Activated T-cell treated with anti-CD3 and anti-CD28 coated beads, Interleukin-2, amount 50 U/mL, for 4 hours (primary cell): ENCODE measurements around the gene DPEP2. TPM values are rescaled to one million over a fixed set of nuclear protein-coding genes. Genes with fewer than 3 reads are reported as not detected.

ENCODE experiments used
- ATAC-seq, 2 donors: fragments of 200-7000 bp; cut with Tn5 transposase; one replicate each; pipeline ENCODE4 v1.10.0; 2021
- DNase-seq: peaks from one replicate; pipeline ENCODE4 v3.0.0-alpha.2; 2020
- H3K27me3 Mint-ChIP-seq: one replicate; pipeline ENCODE4 v1.8.0; 2021; ENCODE audit warnings: low read depth, mixed read lengths
- H3K36me3 Mint-ChIP-seq: one replicate; pipeline ENCODE4 v1.8.0; 2022; ENCODE audit warnings: mixed read lengths; ENCODE audit not compliant: insufficient read depth
- H3K4me1 Mint-ChIP-seq: one replicate; pipeline ENCODE4 v1.8.0; 2021; ENCODE audit warnings: low read depth, mixed read lengths
- H3K4me3 Mint-ChIP-seq: one replicate; pipeline ENCODE4 v1.8.0; 2021; ENCODE audit warnings: mild to moderate bottlenecking, moderate library complexity, mixed read lengths
- H3K9me3 Mint-ChIP-seq: one replicate; pipeline ENCODE4 v1.8.0; 2021; ENCODE audit warnings: mixed read lengths
- total RNA-seq, 3 donors: library from RNA; stranded (reverse); gene quantifications; one replicate each; pipeline ENCODE4 v1.2.1, GENCODE V29; 2021

Gene DPEP2
- total RNA-seq, 3 donors from 2014 or later: 0.47 to 0.81 (median 0.71) TPM

- Mint-ChIP-seq H3K27me3 (no peaks in the 10 kb centered on the region), H3K9me3 (no peaks in the 10 kb centered on the region), H3K4me1 (peaks cover 8% of the 10 kb centered on the region), H3K36me3 (peaks cover 14% of the 10 kb centered on the region), H3K4me3 (no peak overlapping the region)
- DNase-seq: no peak
- no peak for ATAC-seq
Measured at GRCh38 chr16:67962135-67962534, 37.1 kb downstream of the DPEP2 start.

- no peak for DNase-seq
- H3K4me1 Mint-ChIP-seq: peaks cover 2% of the 10 kb centered on the region
- H3K36me3 Mint-ChIP-seq: peaks cover 14% of the 10 kb centered on the region
- H3K27me3 Mint-ChIP-seq: no peaks in the 10 kb centered on the region
- no peak overlapping the region for H3K4me3 Mint-ChIP-seq
- no peaks in the 10 kb centered on the region for H3K9me3 Mint-ChIP-seq
- no peak for ATAC-seq
Measured at GRCh38 chr16:67961551-67961957, 37.7 kb downstream of the DPEP2 start.

DNA sequence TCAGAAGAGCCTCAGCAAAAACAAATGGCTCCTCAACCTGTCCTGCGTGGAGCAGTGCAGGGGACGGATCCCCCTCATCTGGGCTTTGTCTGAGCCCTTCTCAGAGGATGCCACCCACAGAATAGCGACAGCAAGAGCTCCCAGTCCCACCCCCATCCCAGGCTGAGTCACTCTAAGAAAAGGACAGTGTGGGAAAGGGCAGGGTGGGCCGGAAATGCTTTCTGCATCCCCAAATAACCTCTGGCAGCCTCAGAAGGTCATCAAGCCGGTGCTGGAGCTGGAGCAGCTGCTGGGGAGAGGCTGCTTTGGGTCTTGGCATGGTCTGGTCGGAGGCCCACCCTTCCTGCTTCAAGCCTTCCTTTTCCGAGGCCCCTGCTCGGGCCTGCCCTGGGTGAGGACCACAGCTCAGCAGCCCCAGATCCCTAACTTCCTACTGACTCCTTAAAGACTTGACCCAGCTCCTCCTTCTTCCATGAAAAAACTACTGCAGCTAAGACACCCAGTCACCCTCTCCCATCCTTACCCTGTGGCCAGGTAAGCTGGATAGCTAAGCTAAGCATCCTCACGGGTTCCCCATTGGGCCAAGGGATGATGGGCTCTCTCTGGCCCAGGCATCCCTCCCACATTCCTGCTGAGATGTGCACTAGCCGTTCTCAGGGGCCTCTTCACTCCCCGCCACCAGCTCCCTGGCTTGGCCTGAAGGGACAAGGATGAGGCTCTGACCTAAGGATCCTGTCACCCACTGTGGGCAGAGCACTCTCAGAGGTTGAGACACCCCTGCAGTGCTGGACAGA, 39.6 kb downstream of the DPEP2 start:
- DNase-seq (no peak), ATAC-seq (no peak)
- H3K36me3 Mint-ChIP-seq: peaks cover 14% of the 10 kb centered on the region
- H3K9me3 Mint-ChIP-seq: no peaks in the 10 kb centered on the region
- H3K4me3 Mint-ChIP-seq: no peak overlapping the region
- no peaks in the 10 kb centered on the region for H3K27me3 Mint-ChIP-seq
- no peaks in the 10 kb centered on the region for H3K4me1 Mint-ChIP-seq

- no peaks in the 10 kb centered on the region for H3K4me1 Mint-ChIP-seq
- ATAC-seq: no peak
- H3K9me3 Mint-ChIP-seq: no peaks in the 10 kb centered on the region
- H3K27me3 Mint-ChIP-seq: no peaks in the 10 kb centered on the region
- DNase-seq: no peak
- peaks cover 11% of the 10 kb centered on the region for H3K36me3 Mint-ChIP-seq
- no peak overlapping the region for H3K4me3 Mint-ChIP-seq
Measured at GRCh38 chr16:67957622-67958021, 41.7 kb downstream of the DPEP2 start.

- Mint-ChIP-seq H3K27me3 (no peaks in the 10 kb centered on the region), H3K4me1 (no peaks in the 10 kb centered on the region), H3K36me3 (peaks cover 9% of the 10 kb centered on the region), H3K9me3 (no peaks in the 10 kb centered on the region), H3K4me3 (no peak overlapping the region)
- ATAC-seq (no peak), DNase-seq (no peak)
Measured at GRCh38 chr16:67954421-67955196, 44.7 kb downstream of the DPEP2 start.

DNA sequence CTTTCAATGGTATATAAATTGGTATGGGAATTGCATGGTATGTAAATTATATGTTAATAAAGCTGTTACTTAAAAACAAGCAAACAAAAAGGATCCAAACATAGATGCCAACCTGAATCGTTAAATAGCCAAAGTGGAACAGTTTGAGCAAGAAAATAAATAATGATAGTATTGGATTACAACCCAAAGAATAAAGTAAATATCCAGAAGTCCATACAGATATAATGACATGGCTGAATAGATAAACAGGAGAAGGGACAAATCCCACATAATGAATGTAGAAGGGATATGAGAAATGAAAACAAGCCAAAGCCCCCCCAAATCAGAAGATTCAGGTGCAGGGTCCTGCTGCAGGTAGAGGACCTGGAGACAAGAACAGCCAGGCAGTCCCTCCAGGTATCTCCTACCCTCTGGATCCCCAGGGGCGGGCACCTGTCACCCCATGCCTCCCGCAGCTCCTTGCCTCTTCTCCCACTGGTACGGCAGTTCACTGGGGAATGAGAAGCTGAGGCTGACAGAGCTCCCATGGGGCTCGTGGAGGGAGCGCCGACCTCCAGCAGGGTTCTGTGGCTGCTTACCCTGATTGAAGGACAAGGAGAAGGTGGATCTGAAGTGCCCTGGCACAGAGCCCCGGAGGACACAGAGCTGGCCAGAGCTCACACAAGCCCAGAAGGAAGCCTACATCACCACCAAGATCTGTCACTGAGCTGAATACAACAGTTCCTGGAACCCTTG, 45.5 kb downstream of the DPEP2 start:
- DNase-seq (no peak), ATAC-seq (no peak)
- Mint-ChIP-seq H3K36me3 (peaks cover 9% of the 10 kb centered on the region), H3K4me3 (no peak overlapping the region), H3K4me1 (no peaks in the 10 kb centered on the region), H3K27me3 (no peaks in the 10 kb centered on the region), H3K9me3 (no peaks in the 10 kb centered on the region)

DNA sequence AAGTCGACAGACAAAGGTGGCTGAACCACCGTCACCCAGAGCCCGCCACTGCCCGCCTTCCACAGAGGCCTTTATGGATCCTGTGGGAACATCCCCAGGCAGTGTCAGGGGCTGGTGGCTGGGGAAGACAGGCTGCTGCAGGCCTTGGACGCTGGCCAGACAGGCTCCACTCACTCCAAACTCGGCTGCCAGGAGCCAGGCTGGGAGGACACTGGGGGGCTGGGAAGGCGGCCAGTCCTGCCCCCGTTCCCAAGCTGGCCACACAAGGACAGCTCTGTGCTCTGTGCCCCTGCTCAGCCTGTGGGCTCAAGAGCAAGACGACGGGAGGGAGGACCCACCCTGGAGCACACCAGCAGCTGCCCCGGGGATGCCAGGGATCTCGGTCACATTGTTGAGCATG, 47.8 kb downstream of the DPEP2 start:
- Mint-ChIP-seq H3K27me3 (no peaks in the 10 kb centered on the region), H3K4me1 (no peaks in the 10 kb centered on the region), H3K9me3 (no peaks in the 10 kb centered on the region), H3K4me3 (no peak overlapping the region), H3K36me3 (peaks cover 4% of the 10 kb centered on the region)
- ATAC-seq: no peak
- DNase-seq: no peak

GRCh38 chr16:67950335-67950843, 48.9 kb downstream of the DPEP2 start:
- no peaks in the 10 kb centered on the region for H3K9me3 Mint-ChIP-seq
- H3K36me3 Mint-ChIP-seq: peaks cover 4% of the 10 kb centered on the region
- no peaks in the 10 kb centered on the region for H3K27me3 Mint-ChIP-seq
- DNase-seq: no peak
- no peak overlapping the region for H3K4me3 Mint-ChIP-seq
- ATAC-seq: no peak
- H3K4me1 Mint-ChIP-seq: no peaks in the 10 kb centered on the region

- Mint-ChIP-seq H3K27me3 (no peaks in the 10 kb centered on the region), H3K4me1 (no peaks in the 10 kb centered on the region), H3K4me3 (no peak overlapping the region), H3K36me3 (peaks cover 4% of the 10 kb centered on the region), H3K9me3 (no peaks in the 10 kb centered on the region)
- ATAC-seq: no peak
- no peak for DNase-seq
Measured at GRCh38 chr16:67949645-67950044, 49.6 kb downstream of the DPEP2 start.

- peaks cover 4% of the 10 kb centered on the region for H3K36me3 Mint-ChIP-seq
- H3K9me3 Mint-ChIP-seq: no peaks in the 10 kb centered on the region
- DNase-seq (no peak), ATAC-seq (no peak)
- H3K4me1 Mint-ChIP-seq: no peaks in the 10 kb centered on the region
- H3K4me3 Mint-ChIP-seq: no peak overlapping the region
- H3K27me3 Mint-ChIP-seq: no peaks in the 10 kb centered on the region
Measured at GRCh38 chr16:67948015-67948414, 51.3 kb downstream of the DPEP2 start.

GRCh38 chr16:67946966-67947558, 52.2 kb downstream of the DPEP2 start:
- DNase-seq: no peak
- peaks cover 6% of the 10 kb centered on the region for H3K36me3 Mint-ChIP-seq
- H3K4me3 Mint-ChIP-seq: no peak overlapping the region
- H3K9me3 Mint-ChIP-seq: no peaks in the 10 kb centered on the region
- peaks cover 2% of the 10 kb centered on the region for H3K4me1 Mint-ChIP-seq
- no peaks in the 10 kb centered on the region for H3K27me3 Mint-ChIP-seq
- no peak for ATAC-seq

- H3K27me3 Mint-ChIP-seq: no peaks in the 10 kb centered on the region
- no peaks in the 10 kb centered on the region for H3K9me3 Mint-ChIP-seq
- no peak for DNase-seq
- no peak for ATAC-seq
- peaks cover 8% of the 10 kb centered on the region for H3K4me1 Mint-ChIP-seq
- H3K4me3 Mint-ChIP-seq: no peak overlapping the region
- peaks cover 2% of the 10 kb centered on the region for H3K36me3 Mint-ChIP-seq
Measured at GRCh38 chr16:67946128-67946569, 53.1 kb downstream of the DPEP2 start.

- H3K4me3 Mint-ChIP-seq: no peak overlapping the region
- no peaks in the 10 kb centered on the region for H3K9me3 Mint-ChIP-seq
- H3K4me1 Mint-ChIP-seq: peaks cover 12% of the 10 kb centered on the region
- no peak for ATAC-seq
- no peak for DNase-seq
- no peaks in the 10 kb centered on the region for H3K27me3 Mint-ChIP-seq
- peaks cover 2% of the 10 kb centered on the region for H3K36me3 Mint-ChIP-seq
Measured at GRCh38 chr16:67945392-67945933, 53.8 kb downstream of the DPEP2 start.
